ENCODE measurements around the gene FGF12. TPM values are rescaled to one million over a fixed set of nuclear protein-coding genes. Genes with fewer than 3 reads are reported as not detected.

Gene FGF12
- total and polyA plus RNA-seq, 2 of the 13 experiments (the other 11 are each of a cell fraction or from before 2014, with no cell fraction given), result 0.07 TPM; not detected in 1

DNA sequence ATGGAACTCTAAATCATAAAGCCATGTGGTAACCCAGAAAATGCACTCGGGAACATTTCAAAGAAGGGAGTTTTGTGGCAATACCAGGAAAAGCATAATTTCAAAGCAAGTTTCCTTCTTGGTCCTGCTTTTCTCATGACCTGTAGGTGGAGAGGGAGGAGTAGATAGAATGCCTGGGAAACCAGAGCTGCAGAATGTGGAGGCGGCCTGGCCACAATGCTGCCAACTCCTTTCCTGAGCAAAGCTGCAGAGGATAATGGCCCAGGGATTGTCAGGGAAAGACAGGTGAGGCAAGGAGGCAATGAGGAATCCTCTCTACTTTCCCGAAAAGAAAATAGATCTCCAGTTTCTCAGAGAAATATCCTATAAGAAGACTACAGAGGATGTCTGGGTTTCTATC lies 330.3 kb downstream of the FGF12 start (continued):
- TF ChIP-seq, protein P1, sequence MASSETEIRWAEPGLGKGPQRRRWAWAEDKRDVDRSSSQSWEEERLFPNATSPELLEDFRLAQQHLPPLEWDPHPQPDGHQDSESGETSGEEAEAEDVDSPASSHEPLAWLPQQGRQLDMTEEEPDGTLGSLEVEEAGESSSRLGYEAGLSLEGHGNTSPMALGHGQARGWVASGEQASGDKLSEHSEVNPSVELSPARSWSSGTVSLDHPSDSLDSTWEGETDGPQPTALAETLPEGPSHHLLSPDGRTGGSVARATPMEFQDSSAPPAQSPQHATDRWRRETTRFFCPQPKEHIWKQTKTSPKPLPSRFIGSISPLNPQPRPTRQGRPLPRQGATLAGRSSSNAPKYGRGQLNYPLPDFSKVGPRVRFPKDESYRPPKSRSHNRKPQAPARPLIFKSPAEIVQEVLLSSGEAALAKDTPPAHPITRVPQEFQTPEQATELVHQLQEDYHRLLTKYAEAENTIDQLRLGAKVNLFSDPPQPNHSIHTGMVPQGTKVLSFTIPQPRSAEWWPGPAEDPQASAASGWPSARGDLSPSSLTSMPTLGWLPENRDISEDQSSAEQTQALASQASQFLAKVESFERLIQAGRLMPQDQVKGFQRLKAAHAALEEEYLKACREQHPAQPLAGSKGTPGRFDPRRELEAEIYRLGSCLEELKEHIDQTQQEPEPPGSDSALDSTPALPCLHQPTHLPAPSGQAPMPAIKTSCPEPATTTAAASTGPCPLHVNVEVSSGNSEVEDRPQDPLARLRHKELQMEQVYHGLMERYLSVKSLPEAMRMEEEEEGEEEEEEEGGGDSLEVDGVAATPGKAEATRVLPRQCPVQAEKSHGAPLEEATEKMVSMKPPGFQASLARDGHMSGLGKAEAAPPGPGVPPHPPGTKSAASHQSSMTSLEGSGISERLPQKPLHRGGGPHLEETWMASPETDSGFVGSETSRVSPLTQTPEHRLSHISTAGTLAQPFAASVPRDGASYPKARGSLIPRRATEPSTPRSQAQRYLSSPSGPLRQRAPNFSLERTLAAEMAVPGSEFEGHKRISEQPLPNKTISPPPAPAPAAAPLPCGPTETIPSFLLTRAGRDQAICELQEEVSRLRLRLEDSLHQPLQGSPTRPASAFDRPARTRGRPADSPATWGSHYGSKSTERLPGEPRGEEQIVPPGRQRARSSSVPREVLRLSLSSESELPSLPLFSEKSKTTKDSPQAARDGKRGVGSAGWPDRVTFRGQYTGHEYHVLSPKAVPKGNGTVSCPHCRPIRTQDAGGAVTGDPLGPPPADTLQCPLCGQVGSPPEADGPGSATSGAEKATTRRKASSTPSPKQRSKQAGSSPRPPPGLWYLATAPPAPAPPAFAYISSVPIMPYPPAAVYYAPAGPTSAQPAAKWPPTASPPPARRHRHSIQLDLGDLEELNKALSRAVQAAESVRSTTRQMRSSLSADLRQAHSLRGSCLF (CRISPR knock-in tag; IDR thresholded peaks at IDR 0.05; ENCODE audit: borderline replicate concordance), result no peak
- no peak for TF ChIP-seq HHEX (CRISPR knock-in tag; IDR thresholded peaks at IDR 0.05)
- TF ChIP-seq ZNF607 (CRISPR knock-in tag; IDR thresholded peaks at IDR 0.05; ENCODE audit: borderline replicate concordance), result no peak
- TF ChIP-seq, protein P2, sequence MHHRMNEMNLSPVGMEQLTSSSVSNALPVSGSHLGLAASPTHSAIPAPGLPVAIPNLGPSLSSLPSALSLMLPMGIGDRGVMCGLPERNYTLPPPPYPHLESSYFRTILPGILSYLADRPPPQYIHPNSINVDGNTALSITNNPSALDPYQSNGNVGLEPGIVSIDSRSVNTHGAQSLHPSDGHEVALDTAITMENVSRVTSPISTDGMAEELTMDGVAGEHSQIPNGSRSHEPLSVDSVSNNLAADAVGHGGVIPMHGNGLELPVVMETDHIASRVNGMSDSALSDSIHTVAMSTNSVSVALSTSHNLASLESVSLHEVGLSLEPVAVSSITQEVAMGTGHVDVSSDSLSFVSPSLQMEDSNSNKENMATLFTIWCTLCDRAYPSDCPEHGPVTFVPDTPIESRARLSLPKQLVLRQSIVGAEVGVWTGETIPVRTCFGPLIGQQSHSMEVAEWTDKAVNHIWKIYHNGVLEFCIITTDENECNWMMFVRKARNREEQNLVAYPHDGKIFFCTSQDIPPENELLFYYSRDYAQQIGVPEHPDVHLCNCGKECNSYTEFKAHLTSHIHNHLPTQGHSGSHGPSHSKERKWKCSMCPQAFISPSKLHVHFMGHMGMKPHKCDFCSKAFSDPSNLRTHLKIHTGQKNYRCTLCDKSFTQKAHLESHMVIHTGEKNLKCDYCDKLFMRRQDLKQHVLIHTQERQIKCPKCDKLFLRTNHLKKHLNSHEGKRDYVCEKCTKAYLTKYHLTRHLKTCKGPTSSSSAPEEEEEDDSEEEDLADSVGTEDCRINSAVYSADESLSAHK (CRISPR knock-in tag; IDR thresholded peaks at IDR 0.05; ENCODE audit: borderline replicate concordance), result no peak
- no peak for TF ChIP-seq ZNF510 (CRISPR knock-in tag; IDR thresholded peaks at IDR 0.05; ENCODE audit: low read depth)
- TF ChIP-seq ZNF101 (CRISPR knock-in tag; IDR thresholded peaks at IDR 0.05; ENCODE audit: borderline replicate concordance, low read depth), result no peak

All from HepG2 (cell line).